Osteoblast (primary cell): ENCODE results near the gene TFPI. TPM values are rescaled to one million over a fixed set of nuclear protein-coding genes. Genes with fewer than 3 reads are reported as not detected.

Source experiments
- DNase-seq: peaks from one replicate; pipeline ENCODE4 v3.0.0; 2011; ENCODE audit warnings: low spot score, mixed read lengths; ENCODE audit not compliant: insufficient read length; ENCODE audit errors: missing footprints
- H2AFZ ChIP-seq: 2 replicates; pipeline ENCODE4 v1.6.0; 2011; ENCODE audit warnings: mild to moderate bottlenecking, low read length
- H3K27ac ChIP-seq: 2 replicates; pipeline ENCODE4 v1.5.1; 2011; ENCODE audit warnings: mild to moderate bottlenecking, low read depth, low read length, moderate library complexity
- H3K27me3 ChIP-seq: 2 replicates; pipeline ENCODE4 v1.6.0; 2012; ENCODE audit warnings: mild to moderate bottlenecking, control low read depth, inconsistent platforms, low read length, moderate library complexity; ENCODE audit not compliant: insufficient read depth
- H3K36me3 ChIP-seq: 2 replicates; pipeline ENCODE4 v1.5.1; 2011; ENCODE audit warnings: mild to moderate bottlenecking, low read length, control low read depth, moderate library complexity; ENCODE audit not compliant: insufficient read depth
- H3K4me1 ChIP-seq: 2 replicates; pipeline ENCODE4 v1.5.1; 2011; ENCODE audit warnings: mild to moderate bottlenecking, low read length, control low read depth, moderate library complexity; ENCODE audit not compliant: insufficient read depth
- H3K4me2 ChIP-seq: 2 replicates; pipeline ENCODE4 v1.6.0; 2011; ENCODE audit warnings: mild to moderate bottlenecking, low read length; ENCODE audit not compliant: insufficient read depth
- H3K4me3 ChIP-seq: fragments of 200-600 bp; sonication (generic); 3 replicates; pipeline ENCODE4 v1.5.1; 2012; ENCODE audit warnings: mild to moderate bottlenecking, low read length, inconsistent platforms; ENCODE audit not compliant: insufficient read depth
- H3K79me2 ChIP-seq: 2 replicates; pipeline ENCODE4 v1.6.0; 2012; ENCODE audit warnings: mild to moderate bottlenecking, low read length, control low read depth, inconsistent platforms; ENCODE audit not compliant: insufficient read depth
- H3K9me3 ChIP-seq: 2 replicates; pipeline ENCODE4 v1.5.1; 2011; ENCODE audit warnings: low read depth, low read length, control low read depth
- H4K20me1 ChIP-seq: 2 replicates; pipeline ENCODE4 v1.6.0; 2012; ENCODE audit warnings: mild to moderate bottlenecking, low read length, control low read depth; ENCODE audit not compliant: insufficient read depth
- total RNA-seq: library from RNA; depleted of rRNA; stranded (reverse); fragments of >200 nt; gene quantifications from 2 replicates; pipeline ENCODE4 v1.2.3, GENCODE V29; 2012
- TF ChIP-seq, protein P1 (sequence below): IDR thresholded peaks from 2 replicates; pipeline ENCODE4 v1.5.1; 2011; ENCODE audit warnings: mild to moderate bottlenecking, low read depth, low read length, moderate library complexity; ENCODE audit errors: extremely low read depth

TFPI gene
- total RNA-seq, 1 donor: 123 TPM

DNA sequence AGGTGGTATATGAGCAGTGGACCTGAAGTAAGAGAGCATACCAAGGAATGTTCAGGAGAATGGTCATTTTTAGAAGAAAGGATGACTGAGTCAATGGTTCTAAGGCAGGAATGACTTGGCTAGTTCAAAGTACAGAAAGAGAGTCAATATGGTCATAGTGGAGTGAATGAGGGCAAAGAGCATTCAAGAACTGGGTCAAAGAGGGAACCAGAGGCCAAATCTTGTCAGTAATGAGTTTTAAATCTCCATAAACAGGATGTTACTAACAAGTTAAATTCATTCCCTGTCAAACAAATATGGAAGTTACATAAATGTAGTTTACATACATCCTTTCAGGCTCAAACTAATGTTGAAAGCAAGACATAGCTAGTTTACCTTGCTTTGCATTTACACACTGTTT lies 122.3 kb downstream of the TFPI start:
- peaks cover 12% of the 10 kb centered on the region for H3K4me1 ChIP-seq
- no peak overlapping the region for H3K27ac ChIP-seq
- no peak overlapping the region for H3K4me3 ChIP-seq
- H3K27me3 ChIP-seq: no peaks in the 10 kb centered on the region
- H3K9me3 ChIP-seq: no peaks in the 10 kb centered on the region
- no peak for DNase-seq
- no peaks in the 10 kb centered on the region for H3K79me2 ChIP-seq
- H3K4me2 ChIP-seq: no peak overlapping the region
- TF ChIP-seq, protein P1, sequence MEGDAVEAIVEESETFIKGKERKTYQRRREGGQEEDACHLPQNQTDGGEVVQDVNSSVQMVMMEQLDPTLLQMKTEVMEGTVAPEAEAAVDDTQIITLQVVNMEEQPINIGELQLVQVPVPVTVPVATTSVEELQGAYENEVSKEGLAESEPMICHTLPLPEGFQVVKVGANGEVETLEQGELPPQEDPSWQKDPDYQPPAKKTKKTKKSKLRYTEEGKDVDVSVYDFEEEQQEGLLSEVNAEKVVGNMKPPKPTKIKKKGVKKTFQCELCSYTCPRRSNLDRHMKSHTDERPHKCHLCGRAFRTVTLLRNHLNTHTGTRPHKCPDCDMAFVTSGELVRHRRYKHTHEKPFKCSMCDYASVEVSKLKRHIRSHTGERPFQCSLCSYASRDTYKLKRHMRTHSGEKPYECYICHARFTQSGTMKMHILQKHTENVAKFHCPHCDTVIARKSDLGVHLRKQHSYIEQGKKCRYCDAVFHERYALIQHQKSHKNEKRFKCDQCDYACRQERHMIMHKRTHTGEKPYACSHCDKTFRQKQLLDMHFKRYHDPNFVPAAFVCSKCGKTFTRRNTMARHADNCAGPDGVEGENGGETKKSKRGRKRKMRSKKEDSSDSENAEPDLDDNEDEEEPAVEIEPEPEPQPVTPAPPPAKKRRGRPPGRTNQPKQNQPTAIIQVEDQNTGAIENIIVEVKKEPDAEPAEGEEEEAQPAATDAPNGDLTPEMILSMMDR: no peak
- peak overlapping the region; percentile 45 for H2AFZ ChIP-seq
- H3K36me3 ChIP-seq: no peaks in the 10 kb centered on the region
- H4K20me1 ChIP-seq: no peaks in the 10 kb centered on the region

DNA sequence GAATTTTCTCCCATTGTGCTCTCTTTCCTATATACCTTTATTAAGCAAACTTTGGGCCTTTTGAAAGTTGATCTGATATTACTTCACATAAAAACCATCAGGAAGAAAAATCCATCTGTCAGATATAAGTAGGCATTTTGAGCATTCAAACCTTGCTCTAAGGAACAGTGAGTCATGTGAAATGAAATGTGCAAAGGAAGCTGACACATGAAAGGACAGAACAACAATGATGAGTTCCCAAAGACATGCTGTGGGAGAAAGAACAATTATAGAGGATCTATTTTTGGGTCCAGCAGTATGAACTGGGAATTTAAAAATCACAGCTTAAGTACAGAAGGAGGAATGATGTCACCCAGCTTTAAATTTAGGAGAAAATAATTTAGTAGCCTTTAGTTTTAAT lies 124.2 kb downstream of the TFPI start:
- Histone ChIP-seq H3K9me3 (no peaks in the 10 kb centered on the region), H3K27me3 (no peaks in the 10 kb centered on the region), H3K4me3 (no peak overlapping the region), H3K4me1 (peaks cover 9% of the 10 kb centered on the region), H2AFZ (peak overlapping the region; percentile 20), H3K27ac (peak overlapping the region; percentile 54), H3K79me2 (no peaks in the 10 kb centered on the region), H3K36me3 (no peaks in the 10 kb centered on the region), H3K4me2 (peak overlapping the region; percentile 6), H4K20me1 (no peaks in the 10 kb centered on the region)
- no peak for DNase-seq
- TF ChIP-seq, protein P1: no peak

DNA sequence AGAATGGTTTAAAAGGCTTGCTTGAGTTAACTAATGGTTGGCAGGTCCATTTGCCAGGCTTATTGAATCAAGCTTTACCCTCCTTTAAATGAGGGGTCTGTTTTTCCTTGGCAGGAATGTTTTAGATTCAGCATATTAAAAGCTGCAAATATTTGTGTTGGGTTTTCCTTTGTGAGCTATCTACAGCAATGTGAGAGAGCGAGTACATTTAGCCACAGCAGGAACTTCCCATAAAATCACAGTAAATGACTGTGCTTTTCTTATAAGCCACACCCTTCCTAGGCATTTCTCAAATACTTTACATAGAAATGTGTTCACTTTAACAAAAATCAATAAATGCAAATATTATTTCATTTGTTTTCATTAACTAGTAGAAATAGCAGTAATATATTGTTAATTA lies 130.1 kb downstream of the TFPI start:
- no peak for DNase-seq
- Histone ChIP-seq H3K79me2 (no peaks in the 10 kb centered on the region), H3K4me3 (no peak overlapping the region), H2AFZ (peak overlapping the region; percentile 48), H3K4me1 (no peaks in the 10 kb centered on the region), H4K20me1 (no peaks in the 10 kb centered on the region), H3K9me3 (no peaks in the 10 kb centered on the region), H3K36me3 (no peaks in the 10 kb centered on the region), H3K27ac (no peak overlapping the region), H3K27me3 (no peaks in the 10 kb centered on the region), H3K4me2 (no peak overlapping the region)
- TF ChIP-seq, protein P1: no peak

DNA sequence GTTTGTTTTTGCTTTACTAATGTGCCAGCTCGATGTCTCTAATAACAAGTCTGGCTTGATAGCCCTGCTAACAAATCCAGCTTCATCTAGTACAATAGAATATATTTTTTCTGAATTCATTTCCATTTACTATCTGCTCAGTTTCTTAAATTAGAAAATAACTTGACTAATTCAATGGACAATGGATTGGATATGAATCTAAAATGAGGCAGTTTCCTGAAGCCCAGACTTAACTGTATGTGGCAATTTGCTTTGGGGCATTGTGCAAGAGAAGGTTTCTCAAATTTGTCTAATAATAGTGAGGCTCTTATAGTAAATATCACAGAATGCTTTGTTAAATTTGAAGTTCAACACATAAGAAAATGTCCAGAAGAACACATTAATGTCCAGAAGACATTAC lies 132.0 kb downstream of the TFPI start:
- Histone ChIP-seq H3K4me1 (no peaks in the 10 kb centered on the region), H4K20me1 (no peaks in the 10 kb centered on the region), H3K9me3 (no peaks in the 10 kb centered on the region), H2AFZ (no peak overlapping the region), H3K4me2 (no peak overlapping the region), H3K36me3 (no peaks in the 10 kb centered on the region), H3K27ac (no peak overlapping the region), H3K4me3 (no peak overlapping the region), H3K27me3 (no peaks in the 10 kb centered on the region), H3K79me2 (no peaks in the 10 kb centered on the region)
- TF ChIP-seq, protein P1: no peak
- DNase-seq: no peak
